Spinal cord (tissue), 10 donors: Measurements from ENCODE around the gene TMSB15B. TPM values are rescaled to one million over a fixed set of nuclear protein-coding genes. Genes with fewer than 3 reads are reported as not detected.
"Not testable (repeated sequence)": the region's sequence is repeated elsewhere in the genome, so short reads cannot be mapped to it uniquely, and the experiment has no call there.

ENCODE experiments used
- DNase-seq, 6 donors: peaks; one replicate each; pipeline versions ENCODE4 v3.0.0 to v3.0.0-alpha.2; 2013 to 2015; ENCODE audit warnings: low spot score in 6 of 6, low read depth in 4 of 6
- H3K27ac ChIP-seq: one replicate; pipeline ENCODE4 v1.5.1; 2013; ENCODE audit warnings: low read depth, low read length, control low read depth
- H3K27me3 ChIP-seq: one replicate; pipeline ENCODE4 v1.6.1; 2013; ENCODE audit warnings: low read length; ENCODE audit not compliant: control insufficient read depth, insufficient read depth
- H3K36me3 ChIP-seq: one replicate; pipeline ENCODE4 v1.6.1; 2013; ENCODE audit warnings: low read length; ENCODE audit not compliant: control insufficient read depth, insufficient read depth
- H3K4me1 ChIP-seq: one replicate; pipeline ENCODE4 v1.6.1; 2013; ENCODE audit warnings: low read length; ENCODE audit not compliant: control insufficient read depth, insufficient read depth
- H3K4me3 ChIP-seq: one replicate; pipeline ENCODE4 v1.5.1; 2013; ENCODE audit warnings: low read depth, low read length, control low read depth
- H3K9me3 ChIP-seq: one replicate; pipeline ENCODE4 v1.6.1; 2013; ENCODE audit warnings: low read length; ENCODE audit not compliant: control insufficient read depth, insufficient read depth
- WGBS: methylation state at CpG from one replicate; pipeline ENCODE4 v1.1.5; 2013; ENCODE audit warnings: missing lambda C conversion rate; ENCODE audit not compliant: insufficient coverage; 5-methylcytosine and 5-hydroxymethylcytosine counted together
- polyA plus RNA-seq, 2 donors: library from polyadenylated mRNA; unstranded; fragments of 120-200 nt; gene quantifications; one replicate each; pipeline ENCODE4 v1.2.1, GENCODE V29; 2013; ENCODE audit not compliant: insufficient read length in 2 of 2
- total RNA-seq, 2 donors: library from RNA; depleted of rRNA in 1 of 2; stranded (reverse); fragments of 120-200 nt in 1 of 2; fragments of >200 nt in 1 of 2; gene quantifications; one replicate each; pipeline versions ENCODE4 v1.2.3 to v1.2.4, GENCODE V29; 2013 to 2014
- donor health status: healthy.

The TMSB15B gene
- total and polyA plus RNA-seq, 4 donors, result 14.1 to 35.5 (median 27.0) TPM

- no peak within 1 kb of the TSS for H3K4me3 ChIP-seq
- H3K9me3 ChIP-seq, result no peaks in the 10 kb centered on the region
- H3K36me3 ChIP-seq, result no peaks in the 10 kb centered on the region
- H3K27me3 ChIP-seq, result peaks cover 5% of the 10 kb centered on the region
- WGBS, result 85% methylated on average over 20 of the region's 20 CpGs
- no peak for DNase-seq
- H3K4me1 ChIP-seq, result no peaks in the 10 kb centered on the region
- H3K27ac ChIP-seq, result no peak within 1 kb of the TSS
Observed at GRCh38 chrX:104013606-104014005, 51.2 kb downstream of the TMSB15B start, which contains the start of gene H2BW1. Gene H2BW1, minus strand, starts transcription at chrX:104013708. Its CDS starts 132 bp downstream, at chrX:104013576.

DNA sequence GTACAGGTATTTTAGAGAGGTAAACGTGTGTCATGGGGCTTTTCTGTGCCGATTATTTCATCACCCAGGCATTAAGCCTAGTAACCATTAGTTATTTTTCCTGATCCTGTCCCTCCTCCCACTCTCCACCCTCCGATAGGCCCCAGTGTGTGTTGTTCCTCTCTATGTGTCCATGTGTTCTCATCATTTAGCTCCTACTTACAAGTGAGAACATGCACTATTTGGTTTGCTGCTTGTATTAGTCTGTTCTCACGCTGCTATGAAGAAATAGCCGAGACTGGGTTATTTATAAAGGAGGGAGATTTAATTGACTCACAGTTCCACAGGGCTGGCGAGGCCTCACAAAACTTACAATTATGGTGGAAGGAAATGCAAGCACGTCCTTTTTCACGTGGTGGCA lies 53.1 kb downstream of the TMSB15B start:
- H3K4me3 ChIP-seq, H3K36me3 ChIP-seq, H3K4me1 ChIP-seq, H3K27me3 ChIP-seq, H3K27ac ChIP-seq, DNase-seq, H3K9me3 ChIP-seq: not testable (repeated sequence)
- WGBS, result 46% methylated on average over 4 of the region's 8 CpGs

Other genes with a start within 250 kb of the TMSB15B start
- 1,000 to 10,000 TPM in 1 of 2 donors, 100 to 1,000 TPM in 1; 928 to 2,816 TPM for gene PLP1, start 185.8 kb upstream of the TMSB15B start, total RNA-seq
- 1,000 to 10,000 TPM in 1 of 2 donors, 100 to 1,000 TPM in 1; 888 to 1,680 TPM for gene PLP1, start 185.8 kb upstream of the TMSB15B start, polyA plus RNA-seq
- gene RAB9B, start 130.4 kb upstream of the TMSB15B start, total RNA-seq, result 10 to 100 TPM; 11.2 to 35.8 TPM
- gene RAB9B, start 130.4 kb upstream of the TMSB15B start, polyA plus RNA-seq, result 10 to 100 TPM; 22.0 to 24.5 TPM
- gene H2BW1, start 51.1 kb downstream of the TMSB15B start, total RNA-seq, result not detected
- gene H2BW1, start 51.1 kb downstream of the TMSB15B start, polyA plus RNA-seq, result not detected
- gene H2BW2, start 77.3 kb downstream of the TMSB15B start, total RNA-seq, result not detected
- 1 to 10 TPM; 1.3 to 1.6 TPM for gene H2BW2, start 77.3 kb downstream of the TMSB15B start, polyA plus RNA-seq
- 10 to 100 TPM; 12.8 to 15.7 TPM for gene TMSB15C, start 113.6 kb downstream of the TMSB15B start, total RNA-seq
- gene TMSB15C, start 113.6 kb downstream of the TMSB15B start, polyA plus RNA-seq, result 10 to 100 TPM; 17.3 to 22.4 TPM
- gene ZCCHC18, start 149.9 kb downstream of the TMSB15B start, total RNA-seq, result 10 to 100 TPM in 1 of 2 donors, 1 to 10 TPM in 1; 7.8 to 11.2 TPM
- 10 to 100 TPM; 28.7 to 30.6 TPM for gene ZCCHC18, start 149.9 kb downstream of the TMSB15B start, polyA plus RNA-seq
- 10 to 100 TPM; 18.8 to 22.0 TPM for gene SLC25A53, start 194.4 kb downstream of the TMSB15B start, total RNA-seq
- 10 to 100 TPM; 10.8 to 11.3 TPM for gene SLC25A53, start 194.4 kb downstream of the TMSB15B start, polyA plus RNA-seq
- gene FAM199X, start 203.8 kb downstream of the TMSB15B start, total RNA-seq, result 10 to 100 TPM; 26.7 to 88.0 TPM
- gene FAM199X, start 203.8 kb downstream of the TMSB15B start, polyA plus RNA-seq, result 10 to 100 TPM; 34.7 to 54.1 TPM